Natural killer cell (primary cell): Measurements from ENCODE around the gene DPYD. TPM values are rescaled to one million over a fixed set of nuclear protein-coding genes. Genes with fewer than 3 reads are reported as not detected.
A peak's percentile ranks its signal among the peaks of the same experiment; 100 is the strongest.

Source experiments
- ATAC-seq, 3 donors: fragments of 150-1000 bp in 2 of 3; fragments of 200-7000 bp in 1 of 3; cut with Tn5 transposase; 1 replicate in 1 of 3; 2 replicates in 2 of 3; pipeline ENCODE4 v1.10.0; 2021; ENCODE audit warnings: mild to moderate bottlenecking in 2 of 3, moderate library complexity in 2 of 3
- DNase-seq, 2 donors: peaks; one replicate each; pipeline versions ENCODE4 v3.0.0 to v3.0.0-alpha.2; 2013 to 2021; ENCODE audit warnings: mixed read lengths in 1 of 2
- H3K27ac ChIP-seq: one replicate; pipeline ENCODE4 v1.5.1; 2013; ENCODE audit warnings: mild to moderate bottlenecking, low read length
- H3K27me3 ChIP-seq: one replicate; pipeline ENCODE4 v1.6.1; 2013; ENCODE audit warnings: low read length; ENCODE audit not compliant: control insufficient read depth, insufficient read depth
- H3K36me3 ChIP-seq: one replicate; pipeline ENCODE4 v1.6.1; 2013; ENCODE audit warnings: low read length; ENCODE audit not compliant: control insufficient read depth, insufficient read depth
- H3K4me1 ChIP-seq: one replicate; pipeline ENCODE4 v1.6.1; 2013; ENCODE audit warnings: low read length; ENCODE audit not compliant: control insufficient read depth, insufficient read depth
- H3K4me3 ChIP-seq: one replicate; pipeline ENCODE4 v1.5.1; 2013; ENCODE audit warnings: low read length
- H3K9me3 ChIP-seq: one replicate; pipeline ENCODE4 v1.6.1; 2013; ENCODE audit warnings: low read length; ENCODE audit not compliant: control insufficient read depth, insufficient read depth
- H3K27ac Mint-ChIP-seq, 2 donors: one replicate each; pipeline ENCODE4 v1.8.0; 2022; ENCODE audit warnings: mild to moderate bottlenecking in 2 of 2, mixed read lengths in 2 of 2, moderate library complexity in 1 of 2
- H3K27me3 Mint-ChIP-seq, 2 donors: one replicate each; pipeline ENCODE4 v1.8.0; 2022; ENCODE audit warnings: low read depth in 2 of 2, mixed read lengths in 2 of 2
- H3K36me3 Mint-ChIP-seq: one replicate; pipeline ENCODE4 v1.8.0; 2022; ENCODE audit warnings: mixed read lengths
- H3K4me1 Mint-ChIP-seq, 2 donors: one replicate each; pipeline ENCODE4 v1.8.0; 2022; ENCODE audit warnings: mixed read lengths in 2 of 2
- H3K4me3 Mint-ChIP-seq: one replicate; pipeline ENCODE4 v1.8.0; 2022; ENCODE audit warnings: mild to moderate bottlenecking, moderate library complexity, mixed read lengths
- H3K9me3 Mint-ChIP-seq, 2 donors: one replicate each; pipeline ENCODE4 v1.8.0; 2022; ENCODE audit warnings: mixed read lengths in 2 of 2
- WGBS: methylation state at CpG from one replicate; pipeline ENCODE4 v1.1.7; 2013; ENCODE audit warnings: missing lambda C conversion rate; ENCODE audit not compliant: insufficient coverage; 5-methylcytosine and 5-hydroxymethylcytosine counted together
- intact Hi-C: fragments of 100-400 bp; cut with micrococcal nuclease; formaldehyde crosslinking; loops from one replicate; pipeline ENCODE4 v1.14.2; 2022
- total RNA-seq, 4 donors: library from RNA; stranded (reverse); fragments of 120-200 nt in 1 of 4; gene quantifications; one replicate each; pipeline versions ENCODE4 v1.2.3 to v1.2.4, GENCODE V29; 2013 to 2022
- TF ChIP-seq, protein P1 (sequence below): fragments of 200-600 bp; IDR thresholded peaks from one replicate; pipeline ENCODE4 v1.8.0; 2022; ENCODE audit warnings: antibody characterized with exemption

Gene DPYD
- total RNA-seq, 3 donors from 2014 or later (not counting 1 experiment from before 2014, with no cell fraction given): 56.6 to 66.7 (median 56.9) TPM

DNA sequence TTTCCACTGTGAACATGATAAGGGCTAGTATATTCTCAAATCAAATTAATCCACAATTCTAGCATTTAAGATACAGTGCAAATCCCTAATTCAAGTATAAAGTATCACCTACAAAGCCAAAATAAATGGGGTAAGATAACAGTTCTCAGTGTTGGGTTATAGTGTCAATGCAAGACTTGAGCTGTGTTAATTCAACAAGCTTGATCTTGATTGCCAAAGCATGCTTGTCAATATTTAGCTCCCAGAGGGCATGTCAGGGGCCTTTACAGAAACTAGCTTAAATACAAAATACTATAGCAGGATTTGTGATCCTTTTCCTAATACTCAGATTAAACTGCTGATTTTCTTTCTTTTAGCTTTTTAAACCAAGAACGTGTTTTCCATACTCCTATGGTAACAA is 658.0 kb downstream of the DPYD start:
- Histone ChIP-seq H3K9me3 (peaks cover 3% of the 10 kb centered on the region), H3K36me3 (no peaks in the 10 kb centered on the region), H3K4me1 (no peaks in the 10 kb centered on the region), H3K27ac (no peak overlapping the region), H3K27me3 (no peaks in the 10 kb centered on the region), H3K4me3 (no peak overlapping the region)
- Mint-ChIP-seq H3K9me3 (no peaks in the 10 kb centered on the region), H3K27ac (no peak overlapping the region), H3K27me3 (no peaks in the 10 kb centered on the region), H3K4me3 (no peak overlapping the region), H3K36me3 (no peaks in the 10 kb centered on the region), H3K4me1 (no peaks in the 10 kb centered on the region)
- WGBS: no CpG with 5 or more reads among the region's 1 CpG
- intact Hi-C loops: no loop called here
- DNase-seq (no peak), ATAC-seq (no peak)
- TF ChIP-seq, protein P1, sequence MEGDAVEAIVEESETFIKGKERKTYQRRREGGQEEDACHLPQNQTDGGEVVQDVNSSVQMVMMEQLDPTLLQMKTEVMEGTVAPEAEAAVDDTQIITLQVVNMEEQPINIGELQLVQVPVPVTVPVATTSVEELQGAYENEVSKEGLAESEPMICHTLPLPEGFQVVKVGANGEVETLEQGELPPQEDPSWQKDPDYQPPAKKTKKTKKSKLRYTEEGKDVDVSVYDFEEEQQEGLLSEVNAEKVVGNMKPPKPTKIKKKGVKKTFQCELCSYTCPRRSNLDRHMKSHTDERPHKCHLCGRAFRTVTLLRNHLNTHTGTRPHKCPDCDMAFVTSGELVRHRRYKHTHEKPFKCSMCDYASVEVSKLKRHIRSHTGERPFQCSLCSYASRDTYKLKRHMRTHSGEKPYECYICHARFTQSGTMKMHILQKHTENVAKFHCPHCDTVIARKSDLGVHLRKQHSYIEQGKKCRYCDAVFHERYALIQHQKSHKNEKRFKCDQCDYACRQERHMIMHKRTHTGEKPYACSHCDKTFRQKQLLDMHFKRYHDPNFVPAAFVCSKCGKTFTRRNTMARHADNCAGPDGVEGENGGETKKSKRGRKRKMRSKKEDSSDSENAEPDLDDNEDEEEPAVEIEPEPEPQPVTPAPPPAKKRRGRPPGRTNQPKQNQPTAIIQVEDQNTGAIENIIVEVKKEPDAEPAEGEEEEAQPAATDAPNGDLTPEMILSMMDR: no peak

DNA sequence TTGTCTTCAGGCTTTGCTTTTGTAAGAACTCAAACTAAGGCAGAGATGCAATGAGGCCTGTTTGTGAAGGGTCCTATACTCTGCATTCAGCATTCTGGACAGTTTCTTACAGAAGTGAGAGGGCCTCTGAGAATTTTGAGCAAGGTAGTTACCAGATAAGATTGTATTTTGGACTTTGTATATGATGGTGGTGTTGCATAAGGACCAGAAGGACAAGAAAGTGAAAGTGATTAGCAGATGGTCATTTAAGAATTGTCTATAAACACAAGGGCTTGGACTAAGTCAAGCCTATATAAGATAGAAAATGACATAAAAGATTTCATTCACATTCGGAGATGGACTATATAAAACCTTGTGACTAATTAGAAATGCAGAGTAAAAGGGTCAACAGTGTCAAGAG is 662.2 kb downstream of the DPYD start:
- Mint-ChIP-seq H3K27ac (no peak overlapping the region), H3K4me1 (no peaks in the 10 kb centered on the region), H3K4me3 (no peak overlapping the region), H3K27me3 (no peaks in the 10 kb centered on the region), H3K9me3 (no peaks in the 10 kb centered on the region), H3K36me3 (no peaks in the 10 kb centered on the region)
- no peak for ATAC-seq
- intact Hi-C loops: no loop called here
- Histone ChIP-seq H3K27me3 (no peaks in the 10 kb centered on the region), H3K4me1 (no peaks in the 10 kb centered on the region), H3K36me3 (no peaks in the 10 kb centered on the region), H3K27ac (no peak overlapping the region), H3K4me3 (no peak overlapping the region), H3K9me3 (no peaks in the 10 kb centered on the region)
- DNase-seq: no peak
- TF ChIP-seq, protein P1: no peak
- WGBS: 100% methylated on average over 1 of the region's 1 CpG

DNA sequence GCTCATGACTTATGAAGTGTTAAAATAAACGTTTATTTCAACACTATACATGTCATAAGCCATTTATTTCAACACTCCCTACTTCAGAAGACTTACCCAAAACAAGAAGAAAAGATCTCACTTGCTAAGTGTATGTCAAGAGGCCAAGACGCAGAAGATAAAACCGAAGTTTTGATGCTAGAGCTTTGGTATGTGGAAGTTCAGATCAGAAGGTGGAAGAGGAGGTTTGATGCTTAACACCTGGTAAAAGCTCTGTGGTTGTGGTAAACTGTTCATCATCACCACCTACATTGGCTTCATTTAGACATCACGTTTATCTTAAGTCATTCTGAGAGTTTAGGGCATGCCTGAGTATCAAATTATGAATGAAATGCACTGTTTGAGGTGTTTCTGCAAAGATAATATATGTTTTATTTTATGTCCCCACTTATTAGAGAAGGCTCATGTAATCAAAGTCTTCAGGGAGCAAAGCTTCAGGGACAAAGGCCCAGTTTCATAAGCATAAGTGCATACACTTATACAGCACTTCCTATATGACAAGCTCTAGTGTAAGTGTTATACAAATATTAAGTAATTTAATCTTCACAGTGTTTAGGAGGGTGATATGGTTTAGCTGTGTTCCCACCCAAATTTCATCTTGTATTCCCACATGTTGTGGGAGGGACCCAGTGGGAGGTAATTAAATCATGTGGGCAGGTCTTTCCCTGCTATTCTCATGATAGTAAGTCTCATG is 665.9 kb downstream of the DPYD start:
- Mint-ChIP-seq H3K9me3 (no peaks in the 10 kb centered on the region), H3K36me3 (no peaks in the 10 kb centered on the region), H3K4me1 (no peaks in the 10 kb centered on the region), H3K27ac (no peak overlapping the region), H3K4me3 (no peak overlapping the region), H3K27me3 (no peaks in the 10 kb centered on the region)
- Histone ChIP-seq H3K4me1 (no peaks in the 10 kb centered on the region), H3K27ac (no peak overlapping the region), H3K36me3 (no peaks in the 10 kb centered on the region), H3K4me3 (no peak overlapping the region), H3K27me3 (no peaks in the 10 kb centered on the region), H3K9me3 (no peaks in the 10 kb centered on the region)
- intact Hi-C loops: no loop called here
- WGBS: 86% methylated on average over 2 of the region's 4 CpGs
- DNase-seq (no peak), ATAC-seq (peak in 1 of 3 donors; percentile 33)
- TF ChIP-seq, protein P1: no peak

DNA sequence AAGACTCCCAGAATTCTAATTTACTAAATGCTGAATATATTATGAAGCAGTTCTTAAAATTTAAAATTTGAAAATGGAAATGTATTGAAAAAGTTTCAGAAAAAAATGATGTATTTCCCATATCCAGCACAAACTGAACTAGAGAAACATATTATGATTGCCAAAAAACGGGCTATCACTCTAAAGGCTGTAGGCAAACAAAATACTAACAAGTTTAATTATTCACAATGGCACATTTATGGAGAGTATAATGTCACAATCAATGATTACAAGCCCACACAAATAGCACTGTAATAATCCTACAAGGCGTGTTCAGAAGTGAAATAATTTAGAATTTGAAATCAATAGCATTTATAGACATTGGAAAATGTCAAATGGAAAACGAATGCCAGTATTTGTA is 667.9 kb downstream of the DPYD start:
- no CpG with 5 or more reads among the region's 3 CpGs for WGBS
- DNase-seq (no peak), ATAC-seq (no peak)
- Histone ChIP-seq H3K4me1 (no peaks in the 10 kb centered on the region), H3K36me3 (no peaks in the 10 kb centered on the region), H3K27ac (no peak overlapping the region), H3K9me3 (no peaks in the 10 kb centered on the region), H3K4me3 (no peak overlapping the region), H3K27me3 (no peaks in the 10 kb centered on the region)
- Mint-ChIP-seq H3K4me1 (no peaks in the 10 kb centered on the region), H3K27me3 (no peaks in the 10 kb centered on the region), H3K27ac (no peak overlapping the region), H3K36me3 (no peaks in the 10 kb centered on the region), H3K4me3 (no peak overlapping the region), H3K9me3 (no peaks in the 10 kb centered on the region)
- intact Hi-C loops: no loop called here
- TF ChIP-seq, protein P1: no peak
